DOHH2 (cell line): Measurements from ENCODE around the gene FOXN4.

Source experiments
- CTCF ChIP-seq: fragments of 200-600 bp; sonication (generic); IDR thresholded peaks from one replicate; pipeline ENCODE4 v1.5.1; 2014; ENCODE audit warnings: antibody characterized with exemption, mild to moderate bottlenecking, low read depth, low read length; ENCODE audit not compliant: poor library complexity, severe bottlenecking
- EZH2phosphoT487 ChIP-seq: fragments of 200-600 bp; sonication (generic); IDR thresholded peaks from 2 replicates; pipeline ENCODE4 v1.6.1; 2017; ENCODE audit warnings: borderline replicate concordance, mild to moderate bottlenecking, antibody characterized with exemption, low read length, moderate library complexity, mixed read lengths

- TF ChIP-seq CTCF (no peak), EZH2phosphoT487 (no peak)
Measured at GRCh38 chr12:109247831-109248654, 61.0 kb downstream of the FOXN4 start.
